Stimulated activated memory B cell treated with anti-CD40 and anti-IgM and Interleukin-4, amounts not matched to agents 10 μg/mL and 1 μg/mL and 100 μg/mL, for 72 hours (primary cell): Measurements from ENCODE around the gene ARFGEF3.

Experiments
- ATAC-seq: fragments of 150-1000 bp; cut with Tn5 transposase; 2 replicates; pipeline ENCODE4 v1.10.0; 2021
- H3K27ac Mint-ChIP-seq: one replicate; pipeline ENCODE4 v1.8.0; 2022; ENCODE audit warnings: mild to moderate bottlenecking, mixed read lengths
- H3K27me3 Mint-ChIP-seq: one replicate; pipeline ENCODE4 v1.8.0; 2022; ENCODE audit warnings: mixed read lengths
- H3K36me3 Mint-ChIP-seq: one replicate; pipeline ENCODE4 v1.8.0; 2022; ENCODE audit warnings: mixed read lengths
- H3K4me1 Mint-ChIP-seq: one replicate; pipeline ENCODE4 v1.8.0; 2022; ENCODE audit warnings: mixed read lengths
- H3K4me3 Mint-ChIP-seq: one replicate; pipeline ENCODE4 v1.8.0; 2022; ENCODE audit warnings: mild to moderate bottlenecking, moderate library complexity, mixed read lengths
- H3K9me3 Mint-ChIP-seq: one replicate; pipeline ENCODE4 v1.8.0; 2022; ENCODE audit warnings: mixed read lengths

The ARFGEF3 gene

DNA sequence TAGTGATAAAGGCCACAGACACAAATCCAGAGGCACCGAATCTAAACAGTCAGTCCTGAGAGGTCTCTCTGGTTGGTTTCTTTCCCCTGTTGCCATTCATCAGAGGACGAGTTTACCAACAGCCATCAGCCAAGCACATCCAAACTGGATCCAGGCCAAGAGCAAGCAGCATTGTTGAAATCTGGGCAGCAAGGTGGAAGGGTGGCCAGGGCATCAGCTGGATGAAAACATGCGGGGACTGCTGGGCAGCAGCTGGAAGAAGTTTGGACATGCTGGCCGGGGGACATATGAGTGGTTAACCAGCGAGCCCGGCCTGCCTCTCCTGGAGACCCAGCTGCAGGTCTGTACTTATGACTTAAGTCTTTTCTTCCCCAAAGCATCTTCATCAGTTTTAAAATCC is 216.1 kb downstream of the ARFGEF3 start, which contains the start of gene SMIM28:
SMIM28 (plus strand) TSS at position 62 of the 400 bp plus-strand sequence; CDS start at position 230, 168 bp downstream.
- Mint-ChIP-seq H3K4me3 (no peak within 1 kb of the TSS), H3K4me1 (no peaks in the 10 kb centered on the region), H3K27me3 (peaks cover 8% of the 10 kb centered on the region), H3K9me3 (no peaks in the 10 kb centered on the region), H3K36me3 (no peaks in the 10 kb centered on the region), H3K27ac (no peak within 1 kb of the TSS)
- ATAC-seq = no peak

DNA sequence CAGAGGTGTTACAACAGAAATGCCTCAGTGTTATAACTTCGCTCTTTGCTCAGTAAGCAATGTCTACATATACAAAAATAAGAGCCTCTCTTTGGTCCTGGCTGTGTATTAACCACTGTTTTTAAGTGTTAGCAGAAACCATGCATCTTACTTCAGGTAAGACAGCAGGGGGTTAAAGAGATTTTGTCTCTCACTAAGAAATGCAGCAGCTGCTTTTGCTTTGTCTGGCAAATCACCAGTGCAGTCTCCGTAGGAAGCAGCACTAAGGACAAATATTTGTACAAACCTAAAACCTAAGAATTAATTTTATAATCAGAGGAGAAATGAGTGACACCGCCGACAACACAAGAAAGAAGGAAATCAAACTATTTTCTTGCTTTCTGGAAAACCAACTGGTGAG is 216.7 kb downstream of the ARFGEF3 start:
- no peaks in the 10 kb centered on the region for H3K9me3 Mint-ChIP-seq
- H3K27ac Mint-ChIP-seq = no peak overlapping the region
- no peaks in the 10 kb centered on the region for H3K4me1 Mint-ChIP-seq
- no peak for ATAC-seq
- no peak overlapping the region for H3K4me3 Mint-ChIP-seq
- H3K36me3 Mint-ChIP-seq = no peaks in the 10 kb centered on the region
- H3K27me3 Mint-ChIP-seq = peaks cover 8% of the 10 kb centered on the region

DNA sequence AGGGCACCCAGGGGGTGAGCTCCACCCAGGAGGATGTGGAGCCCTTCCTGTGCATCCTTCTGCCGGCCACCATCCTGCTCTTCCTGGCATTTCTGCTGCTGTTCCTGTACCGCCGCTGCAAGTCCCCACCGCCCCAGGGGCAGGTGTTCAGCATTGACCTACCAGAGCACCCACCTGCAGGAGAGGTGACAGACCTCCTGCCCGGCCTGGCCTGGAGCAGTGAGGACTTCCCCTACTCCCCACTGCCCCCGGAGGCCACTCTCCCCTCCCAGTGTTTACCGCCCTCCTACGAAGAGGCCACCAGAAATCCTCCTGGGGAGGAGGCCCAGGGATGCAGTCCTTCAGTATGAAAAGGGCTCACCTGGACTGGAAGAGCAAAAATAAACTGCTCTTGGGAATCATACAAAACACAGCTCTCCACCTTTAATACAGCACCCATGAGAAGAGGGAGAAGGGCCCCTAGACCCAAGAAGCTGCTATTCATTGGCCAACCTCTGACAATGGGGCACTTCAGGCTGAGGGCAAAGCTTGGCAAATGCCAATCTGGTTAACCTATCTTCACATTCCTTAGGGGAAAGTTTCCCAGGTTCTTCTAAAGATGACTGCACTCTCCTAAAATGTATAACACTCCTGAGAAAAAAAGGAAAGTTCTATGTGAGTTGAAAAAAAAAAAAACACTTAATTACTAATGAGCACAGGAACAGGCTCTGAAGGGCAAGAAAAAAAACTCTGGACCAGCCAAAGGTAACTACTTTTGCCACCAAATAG is 220.9 kb downstream of the ARFGEF3 start:
- H3K4me3 Mint-ChIP-seq = no peak overlapping the region
- no peaks in the 10 kb centered on the region for H3K4me1 Mint-ChIP-seq
- H3K36me3 Mint-ChIP-seq = no peaks in the 10 kb centered on the region
- ATAC-seq = no peak
- peaks cover 8% of the 10 kb centered on the region for H3K27me3 Mint-ChIP-seq
- no peak overlapping the region for H3K27ac Mint-ChIP-seq
- H3K9me3 Mint-ChIP-seq = no peaks in the 10 kb centered on the region

DNA sequence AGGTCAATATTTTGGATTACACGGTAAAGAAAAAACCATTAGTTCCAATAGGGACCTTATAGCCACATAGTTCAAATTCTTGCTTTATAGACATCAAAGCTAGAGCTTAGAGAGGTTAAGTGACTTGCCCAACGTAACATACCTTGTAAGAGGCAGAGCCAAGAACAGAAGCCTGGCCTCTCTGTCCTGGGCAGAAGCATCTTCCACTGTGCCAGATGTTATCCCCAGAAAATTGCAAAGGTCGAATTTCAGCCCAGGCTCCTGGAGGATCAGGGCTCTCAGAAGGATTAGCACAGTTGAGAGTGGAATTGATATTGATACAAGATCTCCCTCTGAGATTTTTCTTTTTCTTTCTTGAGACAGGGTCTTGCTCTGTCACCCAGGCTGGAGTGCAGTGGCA is 222.0 kb downstream of the ARFGEF3 start:
- Mint-ChIP-seq H3K4me1 (no peaks in the 10 kb centered on the region), H3K36me3 (no peaks in the 10 kb centered on the region), H3K9me3 (no peaks in the 10 kb centered on the region), H3K4me3 (no peak overlapping the region), H3K27me3 (peaks cover 14% of the 10 kb centered on the region), H3K27ac (no peak overlapping the region)
- ATAC-seq = no peak

DNA sequence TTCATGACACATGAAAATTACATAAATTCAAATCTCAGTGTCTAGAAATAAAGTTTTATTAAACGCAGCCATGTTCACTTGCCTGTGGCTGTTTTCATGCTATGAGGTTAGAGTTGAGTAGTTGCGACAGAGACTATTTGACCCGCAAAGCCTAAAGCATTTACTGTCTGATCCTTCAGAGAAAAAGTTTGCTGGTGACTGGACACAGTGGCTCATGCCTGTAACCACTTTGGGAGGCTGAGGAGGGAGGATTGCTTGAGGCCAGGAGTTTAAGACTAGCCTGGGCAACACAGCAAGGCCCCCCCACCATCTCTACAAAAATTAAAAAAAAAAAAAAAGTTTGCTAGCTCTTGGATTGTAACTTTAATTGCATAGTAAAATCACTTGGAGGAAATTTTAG is 225.2 kb downstream of the ARFGEF3 start:
- Mint-ChIP-seq H3K9me3 (no peaks in the 10 kb centered on the region), H3K27me3 (peaks cover 19% of the 10 kb centered on the region), H3K4me1 (no peaks in the 10 kb centered on the region), H3K36me3 (no peaks in the 10 kb centered on the region), H3K4me3 (no peak overlapping the region), H3K27ac (no peak overlapping the region)
- no peak for ATAC-seq

DNA sequence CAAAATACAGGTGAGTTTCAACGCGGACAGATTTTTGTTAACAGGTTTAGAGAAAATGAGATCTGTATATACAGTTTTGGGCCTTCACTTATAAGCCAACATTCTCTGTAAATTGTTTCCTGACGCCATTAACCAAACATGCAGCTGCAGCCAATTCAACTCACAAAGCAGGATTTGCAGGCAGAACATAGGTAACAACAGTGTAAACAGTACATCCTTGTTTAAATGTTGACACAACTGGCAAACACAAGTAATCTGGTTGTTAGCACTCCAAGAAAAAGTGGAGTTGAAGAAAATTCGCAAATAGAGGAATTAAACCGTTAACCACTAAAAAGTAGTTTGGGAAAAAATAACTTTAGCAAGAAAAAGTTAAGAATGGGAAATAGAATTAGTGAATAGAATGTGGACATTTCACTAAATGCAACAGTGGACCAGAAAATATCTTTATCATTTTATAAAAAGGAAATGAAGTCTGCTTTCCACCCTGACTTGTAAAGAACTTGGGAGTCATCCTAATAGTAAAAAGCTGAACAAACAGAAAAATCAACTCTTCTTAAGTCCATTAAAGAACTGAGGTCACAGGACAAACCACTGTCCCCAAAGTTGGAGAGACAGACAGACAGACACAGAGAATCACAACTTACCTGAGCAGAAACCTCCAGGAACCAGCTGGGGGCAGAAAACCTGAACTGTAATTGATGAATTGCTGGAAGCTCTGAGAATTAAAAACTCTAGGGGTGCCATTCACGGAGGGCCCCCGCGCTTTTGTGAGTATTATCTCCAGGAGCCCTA is 226.0 kb downstream of the ARFGEF3 start:
- no peaks in the 10 kb centered on the region for H3K36me3 Mint-ChIP-seq
- H3K4me1 Mint-ChIP-seq = no peaks in the 10 kb centered on the region
- peaks cover 12% of the 10 kb centered on the region for H3K27me3 Mint-ChIP-seq
- no peak overlapping the region for H3K27ac Mint-ChIP-seq
- H3K4me3 Mint-ChIP-seq = no peak overlapping the region
- no peaks in the 10 kb centered on the region for H3K9me3 Mint-ChIP-seq
- ATAC-seq = no peak

DNA sequence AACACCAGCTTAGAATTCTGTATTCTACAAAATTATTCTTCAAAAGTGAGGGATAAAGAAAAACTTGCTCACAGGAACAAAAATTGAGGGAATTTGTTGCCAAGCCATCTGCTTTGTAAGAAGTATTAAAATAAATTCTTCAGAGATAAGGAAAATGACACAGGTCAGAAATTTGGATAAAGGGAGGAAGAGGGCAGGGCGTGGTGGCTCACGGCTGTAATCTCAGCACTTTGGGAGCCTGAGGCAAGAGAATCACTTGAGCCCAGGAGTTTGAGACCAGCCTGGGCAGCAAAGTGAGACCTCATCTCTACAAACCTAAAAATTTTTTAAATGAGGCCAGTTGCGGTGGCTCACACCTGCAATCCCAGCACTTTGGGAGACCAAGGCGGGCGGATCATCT is 227.8 kb downstream of the ARFGEF3 start:
- peaks cover 11% of the 10 kb centered on the region for H3K27me3 Mint-ChIP-seq
- no peaks in the 10 kb centered on the region for H3K36me3 Mint-ChIP-seq
- H3K4me1 Mint-ChIP-seq = peaks cover 10% of the 10 kb centered on the region
- H3K9me3 Mint-ChIP-seq = no peaks in the 10 kb centered on the region
- no peak overlapping the region for H3K4me3 Mint-ChIP-seq
- ATAC-seq = no peak
- H3K27ac Mint-ChIP-seq = no peak overlapping the region
